Lung microvascular endothelial cell (primary cell): ENCODE measurements around the gene PAX8. TPM values are rescaled to one million over a fixed set of nuclear protein-coding genes. Genes with fewer than 3 reads are reported as not detected.

Experiments
- DNase-seq, 2 donors: peaks; one replicate each; pipeline versions ENCODE4 v3.0.0 to v3.0.0-alpha.2; 2010; ENCODE audit warnings: low read depth in 2 of 2
- total RNA-seq: library from RNA; depleted of rRNA; stranded (reverse); fragments of >200 nt; gene quantifications from 2 replicates; pipeline ENCODE4 v1.2.1, GENCODE V29; 2014

PAX8 gene
- total RNA-seq, 1 donor from 2014 or later: under 0.01 TPM

DNA sequence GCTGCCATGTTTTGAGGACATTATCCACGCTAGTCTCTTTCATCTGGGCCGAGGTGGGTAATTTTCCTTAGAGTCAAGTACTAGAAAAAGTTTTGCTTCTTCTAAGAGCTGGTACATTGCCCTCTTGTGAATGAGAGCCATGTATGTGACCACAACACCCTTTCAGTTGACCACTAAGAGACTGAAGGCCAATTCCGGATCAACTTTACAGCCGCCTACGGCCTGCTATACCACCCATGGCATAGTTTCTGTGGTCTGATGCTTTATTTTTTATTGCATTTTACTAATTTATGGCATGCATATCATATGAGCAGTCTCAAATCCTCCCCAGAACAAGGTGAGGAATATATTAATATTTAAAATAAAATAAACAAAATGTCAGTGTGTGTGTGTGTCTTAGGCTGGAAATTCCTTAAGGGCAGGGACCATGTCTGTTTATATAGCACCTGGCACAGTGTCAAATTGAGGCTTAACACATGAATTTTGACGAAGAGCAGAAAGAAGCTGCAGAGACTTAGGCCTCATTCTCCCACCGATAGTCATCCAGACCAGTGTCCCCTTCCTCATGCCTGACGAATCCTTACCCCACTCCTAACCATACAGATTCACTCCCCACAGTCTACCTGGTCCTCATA, 69.6 kb downstream of the PAX8 start:
- DNase-seq: peak in 1 of 2 donors; percentile 19

DNA sequence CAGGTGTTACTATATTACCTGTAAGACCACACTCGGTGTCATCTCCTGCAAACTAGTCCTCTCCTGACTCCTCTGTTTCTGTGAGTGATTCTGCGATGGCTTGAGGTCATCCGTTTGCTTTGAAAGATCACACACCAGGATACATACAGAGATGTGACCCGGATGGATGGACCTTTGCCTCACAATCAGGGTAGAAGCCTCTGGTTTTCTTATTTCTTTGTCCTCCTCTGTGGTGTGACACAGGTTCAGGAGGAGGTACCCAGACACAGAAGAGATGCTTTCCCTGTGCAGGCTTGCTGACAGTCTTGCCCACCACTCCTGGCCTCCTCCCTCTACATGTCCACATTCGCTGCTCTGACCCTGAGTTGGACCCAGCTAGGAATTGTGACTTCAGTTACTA, 70.3 kb downstream of the PAX8 start:
- DNase-seq: no peak

DNA sequence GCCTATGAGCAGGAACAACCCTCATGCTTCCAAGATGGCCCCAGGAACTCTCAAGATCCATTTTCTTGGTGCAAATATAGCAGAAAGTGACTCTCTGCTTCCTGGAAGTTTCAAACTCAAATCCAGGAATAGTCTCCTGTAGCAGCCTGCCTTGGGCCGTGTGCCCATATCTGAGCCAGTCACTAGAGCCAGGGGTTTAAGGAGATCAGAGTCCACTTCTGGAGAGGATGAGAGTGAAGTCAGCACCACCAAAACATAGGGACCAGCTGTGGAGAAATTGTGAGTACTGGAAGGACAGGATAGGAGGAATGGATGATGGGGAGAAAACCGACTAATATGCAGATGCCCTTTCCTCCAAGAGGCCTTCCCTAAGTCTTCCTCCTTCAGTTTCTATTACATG, 71.7 kb downstream of the PAX8 start:
- no peak for DNase-seq

DNA sequence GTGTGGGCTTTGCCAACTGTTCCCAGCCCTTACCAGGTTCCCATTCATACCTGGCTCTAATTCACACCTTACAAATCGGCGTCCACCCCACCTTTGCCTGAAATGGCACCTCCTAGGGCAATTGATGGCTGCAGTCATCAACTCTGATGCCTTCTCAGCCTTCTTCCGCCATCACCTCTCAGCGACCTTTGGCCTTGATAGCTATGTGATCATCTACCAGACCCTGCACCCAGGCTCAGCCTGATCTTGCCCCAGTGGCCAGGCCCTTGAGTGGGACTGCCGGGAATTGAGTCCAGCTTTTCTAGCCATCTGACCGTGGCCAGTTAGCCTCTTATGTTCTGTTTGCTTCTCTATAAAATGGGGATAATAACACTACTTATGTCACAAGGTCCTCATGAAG, 72.5 kb downstream of the PAX8 start:
- no peak for DNase-seq

DNA sequence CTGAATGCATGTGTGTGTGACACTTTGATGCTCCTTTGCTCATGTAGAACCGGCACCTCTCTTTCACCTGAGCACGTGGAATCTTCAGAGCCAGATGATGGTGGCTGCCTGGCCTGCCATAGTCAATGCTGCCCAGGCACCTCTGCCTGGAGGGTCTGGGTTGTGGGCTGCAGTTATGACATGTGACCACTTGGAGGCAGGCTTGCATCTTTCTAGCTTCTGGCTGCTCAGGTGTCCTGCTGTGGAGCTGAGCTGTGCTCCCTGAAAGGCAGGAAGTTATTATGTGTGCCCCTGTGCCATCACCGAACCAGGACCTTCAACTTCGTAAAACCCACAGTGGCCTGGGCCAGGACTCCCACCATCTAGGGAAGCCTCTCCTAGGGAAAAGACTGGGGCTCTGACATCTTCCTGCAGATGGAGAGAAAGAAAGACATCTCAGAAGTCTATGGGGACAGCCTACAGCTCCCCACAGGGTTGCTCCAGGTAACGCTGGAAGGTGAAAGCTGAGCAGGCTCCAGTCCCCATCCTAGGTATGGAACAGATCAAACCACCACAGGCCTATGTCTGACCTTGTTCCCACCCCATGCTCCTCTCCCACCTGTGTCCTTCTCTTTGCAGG, 74.7 kb downstream of the PAX8 start:
- DNase-seq: peak; percentile 68 to 81

DNA sequence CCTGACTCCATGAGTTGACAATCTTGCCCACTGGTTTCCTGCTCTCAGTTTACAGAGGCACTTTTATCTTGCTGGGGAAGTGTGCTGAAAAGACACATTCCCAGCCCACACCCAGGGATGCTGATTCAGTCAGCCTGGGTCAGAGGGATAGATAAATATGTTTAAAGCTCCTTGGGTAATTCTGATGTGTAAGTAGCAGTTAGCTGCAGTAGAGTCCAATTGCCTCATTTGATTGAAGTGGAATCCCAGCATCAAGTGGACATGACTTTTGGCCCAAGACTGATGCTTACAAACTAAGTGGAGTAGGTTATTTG, 75.5 kb downstream of the PAX8 start:
- no peak for DNase-seq

DNA sequence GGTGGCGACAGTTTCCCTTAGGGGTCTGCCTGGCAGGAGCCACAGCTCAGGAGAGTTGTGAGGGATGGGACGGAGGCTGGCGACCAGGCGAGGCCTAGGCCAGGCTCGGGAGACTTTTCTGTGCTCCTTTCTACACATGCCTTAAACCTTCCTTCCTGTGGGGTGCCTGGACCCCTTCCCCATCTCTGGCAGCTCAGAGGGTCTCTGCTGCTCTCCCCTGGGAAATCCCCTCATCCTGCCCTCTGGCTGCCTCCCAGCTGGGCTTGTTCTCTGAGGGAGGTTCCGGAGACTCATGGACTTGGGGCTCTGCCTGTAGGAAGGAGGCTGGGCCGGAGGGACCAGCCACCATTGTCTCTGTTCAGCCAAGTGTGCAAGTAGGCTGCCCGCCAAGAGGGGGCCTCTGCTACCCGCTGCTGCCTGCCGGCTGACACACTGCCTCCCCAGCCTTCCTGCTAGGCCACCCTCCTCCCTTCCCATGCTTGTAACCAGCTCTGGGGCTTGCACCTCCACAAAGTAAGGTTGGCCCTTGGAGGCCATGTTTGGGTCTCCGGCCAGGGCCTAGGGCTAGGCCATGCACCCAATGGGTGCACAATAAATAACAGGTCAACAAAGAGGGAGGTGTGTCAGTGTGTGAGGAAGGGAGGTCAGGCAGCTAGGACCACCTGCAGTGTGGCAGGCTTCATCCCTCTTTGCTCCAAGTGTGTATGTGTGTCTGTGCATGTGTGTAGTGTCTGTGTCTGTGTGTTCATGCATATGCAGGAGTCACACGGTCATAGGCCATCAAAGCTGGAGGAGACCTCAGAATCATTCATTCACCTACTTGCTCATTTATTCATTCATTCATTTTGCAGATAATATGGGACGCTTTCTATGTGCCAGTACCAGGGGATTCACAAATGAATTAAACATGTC, 76.2 kb downstream of the PAX8 start:
- DNase-seq: no peak

DNA sequence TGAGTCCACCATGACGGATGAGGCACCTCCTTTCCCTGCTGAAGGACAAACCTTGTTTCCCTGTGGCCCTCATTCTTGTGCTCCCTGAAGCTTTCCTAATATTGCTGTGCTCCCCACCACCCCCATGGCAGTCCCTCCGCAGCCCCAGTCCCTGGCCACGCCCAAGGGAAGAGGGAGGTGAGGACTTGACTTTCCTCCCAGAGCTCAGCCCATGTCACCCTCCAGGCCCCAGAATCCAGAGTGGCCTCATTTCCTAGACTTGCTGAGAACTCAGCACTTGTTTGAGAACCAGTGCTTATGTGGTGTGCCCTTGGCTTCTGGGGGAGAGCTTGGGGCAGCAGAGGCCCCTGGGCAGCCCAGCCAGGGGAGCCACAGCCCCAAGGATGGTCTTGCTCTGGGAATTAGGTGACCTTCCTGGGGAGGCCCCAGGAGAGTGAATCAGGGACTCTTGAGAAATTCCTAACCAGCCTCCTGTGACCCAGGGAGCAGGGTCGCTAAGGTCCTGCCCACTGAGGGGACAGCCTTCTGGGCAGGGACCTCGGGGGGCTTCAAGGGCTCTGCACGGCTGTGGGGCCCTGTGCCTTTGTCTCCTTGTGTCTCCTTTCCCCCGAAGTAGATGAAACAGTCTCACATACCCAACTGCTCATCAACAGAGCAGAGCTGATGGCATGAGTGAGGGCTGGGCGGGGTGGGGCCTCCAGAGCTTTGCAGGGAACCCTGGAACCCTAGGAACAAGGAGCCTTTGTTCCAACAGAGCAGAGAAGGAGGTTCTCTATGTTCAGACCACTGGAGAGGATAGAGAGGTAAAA, 77.0 kb downstream of the PAX8 start:
- no peak for DNase-seq

DNA sequence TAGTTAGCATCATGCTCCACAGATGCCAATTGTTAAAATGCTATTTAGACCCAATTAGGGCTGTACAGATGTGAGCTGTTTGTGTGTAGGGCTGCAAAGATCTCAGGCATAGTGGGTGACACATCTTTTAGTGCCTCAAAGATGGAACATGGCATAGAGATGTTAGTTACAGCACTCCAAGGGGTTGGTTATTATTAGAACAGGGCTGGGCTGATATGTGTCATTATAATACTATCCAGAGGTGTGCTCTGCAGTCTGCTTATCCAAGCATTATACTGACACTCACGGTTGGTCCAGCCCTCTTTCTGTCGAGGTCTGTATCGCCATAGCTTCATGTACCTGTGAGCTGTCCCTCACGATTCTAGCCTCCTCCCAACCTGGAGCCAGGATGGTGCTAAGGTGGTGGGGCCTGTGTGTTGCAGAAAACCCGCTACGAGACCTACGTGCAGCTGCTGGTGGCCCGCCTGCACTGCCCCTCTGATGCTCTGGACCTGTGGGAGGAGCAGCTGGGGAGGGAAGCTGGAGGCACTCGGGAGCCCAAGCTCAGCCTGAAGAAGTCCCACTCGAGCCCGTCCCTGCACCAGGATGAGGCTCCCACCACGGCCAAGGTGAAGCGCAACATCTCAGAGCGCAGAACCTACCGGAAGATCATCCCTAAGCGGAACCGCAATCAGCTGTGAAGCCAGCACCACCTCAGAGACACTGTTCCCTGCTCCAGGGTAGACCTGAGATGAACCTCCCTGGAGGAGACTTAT, 77.8 kb downstream of the PAX8 start:
- no peak for DNase-seq

DNA sequence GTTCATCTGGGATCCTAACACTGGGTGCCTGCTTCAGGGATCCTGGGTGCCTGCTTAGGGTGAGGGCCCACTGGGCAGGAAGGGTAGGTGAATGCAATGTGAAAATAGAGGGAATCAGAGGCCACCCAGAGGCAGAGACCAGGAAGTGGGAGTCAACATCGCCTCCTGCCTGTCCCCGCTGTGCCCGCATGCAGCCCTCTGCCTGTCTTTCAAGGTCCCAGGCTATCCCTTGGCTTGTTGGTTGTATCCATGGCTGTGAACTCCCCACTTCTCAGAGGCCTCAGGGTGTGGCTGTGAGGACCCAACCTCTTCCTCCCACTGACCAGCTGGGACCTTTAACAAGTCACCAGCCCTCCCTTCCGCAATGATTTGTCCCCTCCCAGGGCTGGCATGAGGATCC, 78.5 kb downstream of the PAX8 start:
- DNase-seq: no peak

DNA sequence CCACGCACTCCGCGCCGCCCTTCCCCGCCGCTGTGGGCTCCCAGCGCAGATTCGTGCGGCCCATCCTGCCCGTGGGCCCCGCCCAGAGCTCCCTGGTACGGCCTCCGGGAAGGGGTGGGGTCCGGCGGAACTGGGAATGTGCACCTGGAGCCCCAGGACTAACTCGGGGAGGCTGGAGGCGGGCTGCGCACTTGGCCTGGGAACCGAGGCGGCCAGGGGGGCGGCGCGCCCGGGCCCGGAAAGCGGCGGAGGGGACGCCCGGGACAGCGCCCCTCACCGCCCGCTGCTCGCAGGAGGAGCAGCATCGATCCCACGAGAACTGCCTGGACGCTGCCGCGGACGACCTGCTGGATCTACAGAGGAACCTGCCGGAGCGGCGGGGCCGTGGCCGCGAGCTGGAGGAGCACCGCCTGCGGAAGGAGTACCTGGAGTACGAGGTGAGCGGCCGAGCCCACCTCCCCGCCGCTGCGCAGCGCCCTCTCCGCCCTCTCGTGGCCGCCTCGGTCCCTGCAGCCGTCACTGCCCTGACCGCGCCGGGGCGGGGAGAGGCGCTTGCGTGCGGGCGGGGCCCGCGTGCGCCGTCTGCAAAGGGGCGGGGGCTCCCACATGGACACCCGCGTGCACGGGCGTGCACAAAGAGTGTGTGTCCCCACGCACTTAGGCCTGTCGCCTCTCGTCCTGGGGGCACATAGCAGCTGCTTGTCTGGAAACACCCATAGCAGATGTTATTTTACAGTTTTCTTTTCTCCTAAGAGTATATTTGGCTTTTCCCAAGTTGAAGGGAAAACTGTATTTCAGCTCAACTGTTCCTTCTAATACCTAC, 79.7 kb downstream of the PAX8 start:
- peak; percentile 70 to 81 for DNase-seq

DNA sequence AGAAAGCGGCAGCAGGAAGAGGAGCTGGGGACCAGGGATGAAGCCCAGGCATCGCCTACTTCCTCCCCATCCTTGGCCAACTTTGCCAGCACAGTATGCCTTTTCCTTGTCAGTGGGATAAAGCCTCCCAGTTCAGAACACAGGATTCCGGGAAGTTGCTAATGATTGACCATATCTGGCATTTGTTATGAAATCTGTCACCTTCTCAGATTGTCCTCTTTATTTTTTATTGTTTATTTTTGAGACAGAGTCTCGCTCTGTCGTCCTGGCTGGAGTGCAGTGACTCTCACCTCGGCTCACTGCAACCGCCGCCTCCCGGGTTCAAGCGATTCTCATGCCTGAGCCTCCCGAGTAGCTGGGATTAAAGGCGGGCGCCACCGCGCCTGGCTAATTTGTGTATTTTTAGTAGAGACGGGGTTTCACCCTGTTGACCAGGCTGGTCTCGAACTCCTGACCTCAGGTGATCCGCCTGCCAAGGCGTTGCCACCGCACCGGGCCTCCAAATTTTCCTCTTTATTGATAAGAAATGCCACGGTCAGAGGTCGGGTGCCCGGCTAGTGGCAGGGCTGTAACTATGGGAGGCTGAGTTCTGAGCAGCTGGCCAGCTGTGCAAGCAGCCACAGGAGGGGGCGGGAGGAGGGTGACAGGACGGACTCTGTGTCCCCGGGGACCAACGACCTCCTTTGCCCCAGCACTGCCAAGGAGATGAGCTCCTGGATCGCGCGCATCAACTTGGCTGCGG, 80.5 kb downstream of the PAX8 start:
- DNase-seq: no peak

DNA sequence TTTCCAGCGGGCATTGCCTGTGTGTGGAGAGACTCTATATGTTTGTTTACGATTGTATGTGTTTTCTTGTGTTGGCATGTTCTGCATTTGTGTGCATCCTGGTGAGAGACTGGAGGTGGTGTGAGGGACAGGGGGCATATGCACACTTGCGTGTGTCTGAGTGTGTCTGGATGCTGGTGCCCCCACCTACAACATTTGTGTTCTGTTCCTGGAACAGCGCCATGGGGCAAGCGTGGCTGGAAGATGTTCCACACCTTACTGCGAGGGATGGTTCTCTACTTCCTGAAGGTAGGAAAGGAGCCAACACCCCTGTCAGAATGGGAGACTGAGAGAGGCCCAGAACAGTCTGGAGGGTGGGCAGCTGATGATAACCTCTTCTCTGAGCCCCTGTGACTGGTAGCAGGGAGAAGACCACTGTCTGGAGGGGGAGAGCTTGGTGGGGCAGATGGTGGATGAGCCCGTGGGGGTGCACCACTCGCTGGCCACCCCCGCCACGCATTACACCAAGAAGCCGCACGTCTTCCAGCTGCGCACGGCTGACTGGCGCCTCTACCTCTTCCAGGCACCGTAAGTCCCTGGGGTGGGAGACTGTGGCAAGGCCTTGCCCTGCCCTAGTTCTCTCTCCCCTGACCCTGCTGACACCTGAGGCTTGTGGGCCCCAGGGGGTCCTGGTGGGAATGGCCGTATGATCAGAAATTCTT, 81.2 kb downstream of the PAX8 start:
- no peak for DNase-seq

DNA sequence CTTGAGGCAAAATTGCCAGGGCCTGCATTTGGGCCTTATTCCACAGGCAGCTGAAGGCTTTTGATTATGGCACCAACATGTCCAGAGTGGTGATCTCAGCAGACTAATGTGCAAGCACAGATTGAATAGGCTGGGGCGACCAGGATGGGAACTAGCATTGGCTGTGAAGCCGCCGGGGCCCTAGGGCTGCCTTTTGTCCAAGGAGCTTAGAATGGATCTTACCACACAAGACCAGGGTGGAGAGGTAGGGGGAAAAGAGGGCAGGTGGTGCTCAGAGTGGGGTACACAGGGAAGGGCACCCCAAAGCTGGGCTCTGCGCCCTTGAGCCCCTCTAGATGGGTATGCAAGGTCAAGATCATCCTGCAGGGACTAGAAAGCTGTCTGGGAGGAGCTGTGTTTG, 81.9 kb downstream of the PAX8 start:
- no peak for DNase-seq

DNA sequence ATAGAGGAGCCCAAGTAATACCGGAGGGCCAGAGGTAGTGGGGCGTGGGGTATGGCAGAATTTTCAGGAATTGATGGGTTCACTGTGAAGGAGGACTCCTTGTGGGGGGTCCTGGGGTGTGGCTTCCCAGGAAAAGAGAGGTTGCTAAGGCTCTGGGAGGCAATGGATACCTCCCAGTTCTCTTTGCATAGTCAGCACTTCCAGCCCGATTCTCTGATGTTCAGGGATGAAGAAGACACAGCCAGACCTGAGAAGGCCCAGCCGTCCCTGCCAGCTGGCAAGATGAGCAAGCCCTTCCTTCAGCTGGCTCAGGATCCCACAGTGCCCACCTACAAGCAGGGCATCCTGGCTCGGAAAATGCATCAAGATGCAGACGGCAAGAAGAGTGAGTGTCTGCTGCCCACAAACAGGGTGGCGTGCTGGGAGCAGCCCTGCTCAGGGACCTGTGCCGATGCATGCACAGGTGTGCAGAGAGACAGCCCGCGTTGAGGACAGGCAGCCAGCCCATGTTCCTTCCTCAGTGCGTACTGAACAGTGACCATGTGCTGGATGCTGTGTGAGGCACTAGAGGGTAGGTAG, 82.7 kb downstream of the PAX8 start:
- DNase-seq: no peak

DNA sequence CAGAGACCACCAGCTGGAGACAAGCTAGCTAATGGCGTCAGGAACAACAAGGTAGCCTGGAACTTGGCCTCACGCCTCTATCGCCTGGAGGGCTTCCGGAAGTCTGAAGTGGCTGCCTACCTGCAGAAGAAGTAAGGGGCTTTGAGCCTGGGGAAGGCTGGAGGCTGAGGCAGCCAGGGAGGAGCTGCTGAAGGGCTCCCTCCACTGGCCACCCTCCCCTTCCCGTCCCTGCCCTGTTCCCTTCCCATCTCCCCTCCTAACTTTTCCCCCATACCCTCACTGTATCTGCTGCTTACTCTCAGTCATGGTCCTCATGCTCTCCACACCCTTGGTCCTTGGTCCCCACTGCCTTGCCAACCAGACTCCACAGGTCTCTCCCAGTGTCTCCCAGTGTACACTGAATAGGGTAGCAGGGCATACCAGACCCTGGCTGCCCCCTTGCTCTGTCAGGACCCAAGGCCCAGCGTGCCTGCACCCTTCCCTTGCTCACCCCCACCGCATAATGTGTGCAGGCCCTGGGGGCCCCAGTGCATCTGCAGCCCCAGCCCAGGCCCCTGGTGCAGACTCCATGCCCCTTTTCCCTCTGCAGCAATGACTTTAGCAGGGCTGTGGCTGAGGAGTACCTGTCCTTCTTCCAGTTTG, 86.1 kb downstream of the PAX8 start:
- no peak for DNase-seq

DNA sequence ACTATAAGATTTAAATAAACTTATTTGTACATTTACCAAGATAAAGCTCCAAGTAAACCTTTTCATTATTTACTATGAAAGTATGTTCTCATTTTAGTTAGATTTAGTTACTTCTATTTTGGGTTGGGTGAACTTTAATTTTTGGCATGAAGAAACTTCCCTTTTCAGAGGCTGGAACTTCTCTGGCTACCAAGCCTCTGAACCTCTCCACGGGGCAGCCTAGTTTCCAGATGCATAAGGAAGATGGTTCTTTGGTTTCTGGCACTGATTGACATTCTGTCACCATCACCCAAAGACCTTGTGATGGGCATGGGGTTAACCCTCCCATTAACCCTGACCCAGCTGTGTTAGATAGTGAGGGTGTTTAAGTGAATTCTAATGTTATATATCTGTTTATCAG, 87.8 kb downstream of the PAX8 start:
- DNase-seq: no peak

DNA sequence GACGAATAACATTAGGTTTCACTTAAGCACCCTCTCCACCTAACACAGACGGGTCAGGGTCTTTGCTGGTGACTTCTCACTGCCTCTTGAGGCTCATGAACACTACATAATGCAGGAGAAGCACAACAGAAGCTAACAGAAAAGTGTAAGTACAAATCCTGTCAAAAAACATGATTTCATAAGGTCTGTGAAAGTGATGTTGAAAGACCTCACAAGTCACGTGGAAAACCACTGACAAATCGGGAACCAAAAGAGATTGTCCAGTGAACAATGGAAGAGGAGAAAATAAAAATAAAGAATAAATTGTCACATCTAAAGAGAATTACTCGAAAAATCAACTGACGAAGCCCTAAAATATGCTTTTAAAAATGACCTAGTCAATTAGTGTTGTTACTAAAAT, 91.0 kb downstream of the PAX8 start:
- no peak for DNase-seq
